Measurements from ENCODE around the gene PRKG1. TPM values are rescaled to one million over a fixed set of nuclear protein-coding genes. Genes with fewer than 3 reads are reported as not detected.

Gene PRKG1
- total and polyA plus RNA-seq, 2 of the 8 experiments (the other 6 are each of a cell fraction or from before 2014, with no cell fraction given) = 4.2 to 15.2 TPM

DNA sequence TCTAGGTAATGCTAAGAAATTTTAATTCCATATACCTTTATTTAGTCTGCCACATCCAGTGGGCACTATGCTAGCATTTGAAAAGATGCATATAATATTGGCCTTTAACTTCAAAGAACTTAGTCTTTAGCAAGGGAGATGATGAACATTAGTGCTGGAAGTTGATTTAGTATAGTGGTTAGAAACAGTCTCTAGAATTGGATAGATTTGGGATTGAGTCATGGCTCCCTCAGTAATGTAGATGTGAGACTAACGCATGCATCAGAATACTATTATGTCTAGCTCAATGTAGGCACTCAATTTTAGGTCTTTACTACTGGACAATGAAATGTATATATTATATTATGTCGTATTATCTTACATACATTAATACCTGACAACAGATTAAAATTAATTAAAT is 1245.6 kb downstream of the PRKG1 start:
- H3K9me3 ChIP-seq (ENCODE audit: insufficient read depth in 2 of 2, low read depth in 1 of 2, low read length in 1 of 2) = no peaks in the 10 kb centered on the region
- no peak overlapping the region for H3K4me3 ChIP-seq (ENCODE audit: extremely low read depth in 1 of 4, insufficient read depth in 2 of 4, low read depth in 3 of 4, low read length in 4 of 4)
- WGBS, 2 experiments (ENCODE audit: extremely low coverage in 1 of 2, insufficient coverage in 1 of 2, insufficient read length in 1 of 2, insufficient replicate concordance in 2 of 2, low coverage in 1 of 2, low lambda C conversion rate in 2 of 2, missing lambda C conversion rate in 1 of 2) = 89% methylated on average over 2 of the region's 2 CpGs; no CpG with 5 or more reads in 1 of the 2 experiments
- no peak overlapping the region for H2BK20ac ChIP-seq (ENCODE audit: low read length)
- no peaks in the 10 kb centered on the region for H4K20me1 ChIP-seq (replicated peaks in 1 of 2; ENCODE audit: control insufficient read depth in 1 of 2, insufficient read depth in 2 of 2, low read length in 2 of 2)
- H3K36me3 ChIP-seq (ENCODE audit: control insufficient read depth in 2 of 4, insufficient read depth in 4 of 4, low read length in 3 of 4) = no peaks in the 10 kb centered on the region
- FAIRE-seq (no peak), DNase-seq (ENCODE audit: low read depth in 1 of 2, low spot score in 2 of 2) (no peak)
- no peak overlapping the region for H3K4ac ChIP-seq (replicated peaks; ENCODE audit: insufficient read length, low read depth, low read length)
- H3K27ac ChIP-seq (ENCODE audit: low read depth, low read length) = no peak overlapping the region
- H3K4me1 ChIP-seq (replicated peaks in 1 of 4; ENCODE audit: control insufficient read depth in 3 of 4, insufficient read depth in 4 of 4, low read length in 3 of 4) = no peaks in the 10 kb centered on the region; a peak in 1 of 7 replicates
- no peak overlapping the region for H2BK120ac ChIP-seq (replicated peaks; ENCODE audit: low read depth, low read length)
- POLR2A ChIA-PET (ENCODE audit: partially characterized antibody) = no interaction called here
- H2AK5ac ChIP-seq (ENCODE audit: low read depth, low read length) = no peak overlapping the region
- no peak overlapping the region for H4K91ac ChIP-seq (replicated peaks; ENCODE audit: insufficient read length, low read length)
- H3K4me2 ChIP-seq (ENCODE audit: insufficient read depth in 1 of 2, low read depth in 2 of 2, low read length in 2 of 2) = no peak overlapping the region
- no peak overlapping the region for H3K9ac ChIP-seq (replicated peaks in 1 of 4; ENCODE audit: extremely low read depth in 1 of 4, low read depth in 3 of 4, low read length in 3 of 4)
- no peak overlapping the region for H2AFZ ChIP-seq (ENCODE audit: low read length)
- H3K56ac ChIP-seq (replicated peaks; ENCODE audit: insufficient read length, low read depth, low read length) = no peak overlapping the region
- no peak overlapping the region for H2BK15ac ChIP-seq (ENCODE audit: low read length)
- CTCF ChIA-PET (ENCODE audit: partially characterized antibody) = interaction anchor here (0.8 to 2.9 kb wide), 3 partner anchors 12 to 171 kb away, joined by 3 to 11 read pairs (median 9); no protein-coding TSS in a partner anchor
- H4K5ac ChIP-seq (ENCODE audit: insufficient read length, low read depth, low read length) = no peak overlapping the region
- no peak overlapping the region for H2BK5ac ChIP-seq (ENCODE audit: low read depth, low read length)
- H2BK12ac ChIP-seq (ENCODE audit: low read depth, low read length) = no peak overlapping the region
- no peak overlapping the region for H4K8ac ChIP-seq (ENCODE audit: extremely low read depth, insufficient read depth, low read length)
- H3K14ac ChIP-seq (ENCODE audit: insufficient read length) = no peak overlapping the region
- no peak overlapping the region for H3K18ac ChIP-seq (ENCODE audit: extremely low read depth, low read length)
- no peak overlapping the region for H3K23ac ChIP-seq (ENCODE audit: insufficient read length)
- H3K79me2 ChIP-seq (ENCODE audit: control insufficient read depth in 1 of 2, insufficient read depth in 2 of 2, low read length in 2 of 2) = no peaks in the 10 kb centered on the region
- peaks cover under 1% of the 10 kb centered on the region; the same call in 1 of the 2 replicates for H3K23me2 ChIP-seq (ENCODE audit: low read depth, low read length)
- peaks cover 10 to 19% (median 14%) of the 10 kb centered on the region in 4 experiments for H3K27me3 ChIP-seq (replicated peaks in 1 of 4; ENCODE audit: control insufficient read depth in 3 of 4, extremely low read depth in 1 of 4, insufficient read depth in 3 of 4, low read length in 3 of 4)
- no peaks in the 10 kb centered on the region for H3K79me1 ChIP-seq (ENCODE audit: low read depth, low read length)
- no peak for TF ChIP-seq EZH2 (IDR thresholded peaks at IDR 0.05; ENCODE audit: low read depth, low read length, severe bottlenecking)
- TF ChIP-seq SIX5 (IDR thresholded peaks at IDR 0.05; ENCODE audit: low read depth, low read length) = no peak
- no peak for TF ChIP-seq NANOG (IDR thresholded peaks at IDR 0.05; ENCODE audit: insufficient read depth, low read depth, low read length, poor library complexity, severe bottlenecking)
- TF ChIP-seq JUN (IDR thresholded peaks at IDR 0.05; ENCODE audit: low read depth, low read length) = no peak
- TF ChIP-seq FOSL1 (IDR thresholded peaks at IDR 0.05; ENCODE audit: insufficient read depth, low read depth, low read length) = no peak
- no peak for TF ChIP-seq BRCA1 (IDR thresholded peaks at IDR 0.05; ENCODE audit: low read depth, low read length)
- TF ChIP-seq TAF7 (optimal IDR thresholded peaks at IDR 0.05; ENCODE audit: borderline replicate concordance, low read depth, low read length) = no peak
- no peak for TF ChIP-seq KDM4A (IDR thresholded peaks at IDR 0.05; ENCODE audit: low read depth, low read length, severe bottlenecking)
- no peak for TF ChIP-seq KDM5A (IDR thresholded peaks at IDR 0.05; ENCODE audit: low read length)
- no peak for TF ChIP-seq TAF1 (IDR thresholded peaks at IDR 0.05; ENCODE audit: low read depth, low read length)
- no peak for TF ChIP-seq NRF1 (IDR thresholded peaks at IDR 0.05; ENCODE audit: low read depth, low read length)
- no peak for TF ChIP-seq EP300 (IDR thresholded peaks at IDR 0.05; ENCODE audit: borderline replicate concordance in 1 of 2, low read depth in 2 of 2, low read length in 2 of 2)
- TF ChIP-seq YY1 (IDR thresholded peaks at IDR 0.05; ENCODE audit: low read depth, low read length) = no peak
- no peak for TF ChIP-seq POLR2AphosphoS5 (IDR thresholded peaks at IDR 0.05; ENCODE audit: low read depth, low read length)
- TF ChIP-seq, protein P1, sequence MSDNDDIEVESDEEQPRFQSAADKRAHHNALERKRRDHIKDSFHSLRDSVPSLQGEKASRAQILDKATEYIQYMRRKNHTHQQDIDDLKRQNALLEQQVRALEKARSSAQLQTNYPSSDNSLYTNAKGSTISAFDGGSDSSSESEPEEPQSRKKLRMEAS (IDR thresholded peaks at IDR 0.05) = no peak

Data from H1 (cell line).